K562 (cell line): ENCODE data around the gene C10orf105. TPM values are rescaled to one million over a fixed set of nuclear protein-coding genes. Genes with fewer than 3 reads are reported as not detected.

Experiments used
- CBFA2T2 ChIP-seq: fragments of 450-650 bp; conservative IDR thresholded peaks from 2 replicates; pipeline ENCODE4 v1.6.1; 2017; ENCODE audit warnings: mild to moderate bottlenecking
- CLOCK ChIP-seq: fragments of 250-450 bp; sonication (Bioruptor Pico); IDR thresholded peaks from 2 replicates; pipeline ENCODE4 v1.4.0; 2020; ENCODE audit warnings: mild to moderate bottlenecking, moderate library complexity, borderline replicate concordance
- CTBP1 ChIP-seq: fragments of 450-650 bp; IDR thresholded peaks from 2 replicates; pipeline ENCODE4 v1.6.1; 2016; ENCODE audit warnings: borderline replicate concordance
- E4F1 ChIP-seq: fragments of 250-450 bp; sonication (Bioruptor Pico); IDR thresholded peaks from 2 replicates; pipeline ENCODE4 v1.5.0; 2021; ENCODE audit warnings: mild to moderate bottlenecking, borderline replicate concordance
- ETV6 ChIP-seq, 3 experiments: fragments of 150-350 bp in 1 of 3; sonication (generic) in 1 of 3; formaldehyde crosslinking in 1 of 3; IDR thresholded peaks; 2 replicates each; pipeline versions ENCODE4 v1.6.1 to v1.8.0; 2014 to 2022; ENCODE audit warnings: borderline replicate concordance in 2 of 3, low read depth in 2 of 3, antibody characterized with exemption in 1 of 3, low read length in 1 of 3, mild to moderate bottlenecking in 1 of 3, missing genetic modification reagents in 1 of 3
- GABPB2 ChIP-seq: fragments of 250-450 bp; sonication (Bioruptor Pico); conservative IDR thresholded peaks from 2 replicates; pipeline ENCODE4 v1.5.1; 2021; ENCODE audit warnings: mild to moderate bottlenecking
- GMEB1 ChIP-seq: fragments of 250-450 bp; sonication (Bioruptor Pico); IDR thresholded peaks from 2 replicates; pipeline ENCODE4 v1.4.0; 2020; ENCODE audit warnings: mild to moderate bottlenecking
- SPI1 ChIP-seq: IDR thresholded peaks from 2 replicates; pipeline ENCODE4 v1.6.1; 2011; ENCODE audit warnings: low read depth, low read length, control low read depth, borderline replicate concordance
- SRSF7 ChIP-seq: fragments of 200-400 bp; formaldehyde crosslinking; optimal IDR thresholded peaks from 2 replicates; pipeline ENCODE3; 2017; ENCODE audit warnings: mild to moderate bottlenecking, low read depth, low read length
- SUPT5H ChIP-seq: fragments of 450-650 bp; IDR thresholded peaks from 2 replicates; pipeline ENCODE4 v1.6.1; 2016
- TAF1 ChIP-seq: IDR thresholded peaks from 2 replicates; pipeline ENCODE4 v1.6.1; 2011; ENCODE audit warnings: mild to moderate bottlenecking, low read length, moderate library complexity; ENCODE audit not compliant: insufficient read depth, control insufficient read depth, severe bottlenecking; ENCODE audit errors: extremely low read depth
- ZBTB11 ChIP-seq, 3 experiments: fragments of 200-800 bp in 1 of 3; fragments of 250-450 bp in 1 of 3; fragments of 450-650 bp in 1 of 3; sonication (Bioruptor Pico) in 1 of 3; sonication (Bioruptor generic) in 1 of 3; formaldehyde crosslinking in 1 of 3; IDR thresholded peaks; 2 replicates each; pipeline versions ENCODE4 v1.6.1 to v1.8.0; 2016 to 2022; ENCODE audit warnings: mild to moderate bottlenecking in 2 of 3, missing genetic modification characterization in 2 of 3, missing compliant biosample characterization in 1 of 3, moderate library complexity in 1 of 3
- ZFP1 ChIP-seq: fragments of 450-650 bp; formaldehyde crosslinking; IDR thresholded peaks from 2 replicates; pipeline ENCODE4 v1.4.0; 2020; ENCODE audit warnings: mild to moderate bottlenecking, mixed read lengths
- ZKSCAN1 ChIP-seq: fragments of 150-350 bp; IDR thresholded peaks from 2 replicates; pipeline ENCODE4 v1.6.1; 2016; ENCODE audit warnings: low read depth, low read length
- ZNF232 ChIP-seq: sonication (generic); formaldehyde crosslinking; IDR thresholded peaks from 2 replicates; pipeline ENCODE4 v1.8.0; 2022; ENCODE audit warnings: mild to moderate bottlenecking, missing genetic modification reagents
- ZNF384 ChIP-seq: IDR thresholded peaks from 2 replicates; pipeline ENCODE4 v1.6.1; 2012; ENCODE audit warnings: low read depth, low read length, improper control_type of control experiment
- polyA plus RNA-seq, 8 experiments: library from polyadenylated mRNA; depleted of rRNA in 4 of 8; stranded (reverse) in 5 of 8; unstranded in 3 of 8; fragments of >200 nt; fragmentation: Nextera tagmentation in 2 of 8; fragmentation: Illumina TruSeq in 1 of 8; extraction: Ambion mirVana in 2 of 8; extraction: Trizol in 1 of 8; gene quantifications; 2 replicates each; pipeline versions ENCODE4 v1.2.1 to v1.2.3, GENCODE V29; 2011 to 2014; ENCODE audit warnings: inconsistent platforms in 1 of 8, missing spikeins in 1 of 8
- total RNA-seq, 7 experiments: library from RNA; depleted of rRNA in 6 of 7; stranded (reverse); fragments of >200 nt in 6 of 7; fragmentation: Illumina TruSeq in 2 of 7; extraction: Trizol in 2 of 7; gene quantifications; 2 replicates each; pipeline versions ENCODE4 v1.2.1 to v1.2.3, GENCODE V29; 2011 to 2021; ENCODE audit warnings: low replicate concordance in 1 of 7

The C10orf105 gene
- total and polyA plus RNA-seq, 9 of the 15 experiments (the other 6 are each of a cell fraction or from before 2014, with no cell fraction given) = 0.03 to 0.25 (median 0.04) TPM; not detected in 3

GRCh38 chr10:71755179-71755879, 35.8 kb upstream of the C10orf105 start (continued):
- no peak for TF ChIP-seq CLOCK (CRISPR knock-in tag)
- no peak for TF ChIP-seq ZFP1
- no peak for TF ChIP-seq CBFA2T2
- TF ChIP-seq SPI1 = no peak
- TF ChIP-seq E4F1 (CRISPR knock-in tag) = 0 out of 2 replicates have a peak, but pooled peaks have one; percentile 20
- no peak for TF ChIP-seq ZKSCAN1
- no peak for TF ChIP-seq SRSF7
- no peak for TF ChIP-seq CTBP1
- no peak for TF ChIP-seq GABPB2
- no peak for TF ChIP-seq TAF1
- no peak for TF ChIP-seq SUPT5H
- no peak for TF ChIP-seq ZNF232 (CRISPR knock-in tag)
- TF ChIP-seq GMEB1 (CRISPR knock-in tag) = 0 out of 2 replicates have a peak, but pooled peaks have one; percentile 1
- no peak for TF ChIP-seq ETV6 (IDR thresholded peaks at IDR 0.05; ENCODE audit: borderline replicate concordance in 1 of 2, low read depth in 2 of 2, low read length in 1 of 2)
- no peak for TF ChIP-seq ETV6 (CRISPR knock-in tag; IDR thresholded peaks at IDR 0.05; ENCODE audit: borderline replicate concordance)
- no peak for TF ChIP-seq ZNF384
- TF ChIP-seq ZBTB11 (CRISPR knock-in tag; IDR thresholded peaks at IDR 0.05) = no peak
